Non-pigmented ciliary epithelial cell (primary cell): Measurements from ENCODE around the gene CLTCL1.
"Not testable (repeated sequence)": the region's sequence is repeated elsewhere in the genome, so short reads cannot be mapped to it uniquely, and the experiment has no call there.

Experiments used
- DNase-seq: peaks from one replicate; pipeline ENCODE4 v3.0.0-alpha.2; 2010; ENCODE audit warnings: low read depth

CLTCL1 gene

GRCh38 chr22:19291580-19292457 is at the start of gene CLTCL1:
TSS of gene CLTCL1 (minus strand) at chr22:19291719. CDS start at chr22:19291641, 78 bp downstream.
- no peak for DNase-seq

- no peak for DNase-seq
These were observed 45.6 kb upstream of the CLTCL1 start for GRCh38 chr22:19337137-19337536.

GRCh38 chr22:19336133-19337075 is 44.9 kb upstream of the CLTCL1 start:
- no peak for DNase-seq

- no peak for DNase-seq
These were observed 40.5 kb upstream of the CLTCL1 start for GRCh38 chr22:19331975-19332374.

GRCh38 chr22:19331474-19331873 is 40.0 kb upstream of the CLTCL1 start:
- no peak for DNase-seq

- DNase-seq, result no peak
These were observed 39.4 kb upstream of the CLTCL1 start for GRCh38 chr22:19330865-19331418.

GRCh38 chr22:19330205-19330604 is 38.7 kb upstream of the CLTCL1 start:
- not testable (repeated sequence) for DNase-seq

- DNase-seq, result no peak
These were observed 37.9 kb upstream of the CLTCL1 start for GRCh38 chr22:19329454-19329853.

GRCh38 chr22:19325296-19325948 is 33.9 kb upstream of the CLTCL1 start:
- DNase-seq, result no peak

GRCh38 chr22:19323420-19323819 is 31.9 kb upstream of the CLTCL1 start:
- DNase-seq, result not testable (repeated sequence)

- DNase-seq, result no peak
These were observed 30.2 kb upstream of the CLTCL1 start for GRCh38 chr22:19321757-19322156.

GRCh38 chr22:19320136-19320535 is 28.6 kb upstream of the CLTCL1 start:
- DNase-seq, result not testable (repeated sequence)

GRCh38 chr22:19319281-19319680 is 27.8 kb upstream of the CLTCL1 start:
- no peak for DNase-seq

- no peak for DNase-seq
These were observed 26.3 kb upstream of the CLTCL1 start for GRCh38 chr22:19317865-19318264.

GRCh38 chr22:19307872-19308271 is 16.4 kb upstream of the CLTCL1 start:
- DNase-seq, result no peak

GRCh38 chr22:19306535-19306934 is 15.0 kb upstream of the CLTCL1 start:
- DNase-seq, result not testable (repeated sequence)

- DNase-seq, result no peak
These were observed 13.0 kb upstream of the CLTCL1 start for GRCh38 chr22:19304547-19304946.

- DNase-seq, result no peak
These were observed 12.3 kb upstream of the CLTCL1 start for GRCh38 chr22:19303785-19304184.

- no peak for DNase-seq
These were observed 4.2 kb upstream of the CLTCL1 start for GRCh38 chr22:19295733-19296132.

GRCh38 chr22:19292458-19293230 is 1.1 kb upstream of the CLTCL1 start:
- no peak for DNase-seq

GRCh38 chr22:19291218-19291579 is 320 bp downstream of the CLTCL1 start:
- no peak for DNase-seq
